ENCODE results near the gene DBI.
"Not testable (repeated sequence)": the region's sequence is repeated elsewhere in the genome, so short reads cannot be mapped to it uniquely, and the experiment has no call there.

The DBI gene

GRCh38 chr2:119367472-119368099 lies 809 bp downstream of the DBI start:
- Histone ChIP-seq H3K4me3 (ENCODE audit: low read depth, low read length) (peak overlapping the region; percentile 94), H2AFZ (peak overlapping the region; percentile 92), H3K79me2 (peaks cover 20% of the 10 kb centered on the region), H3K4me2 (ENCODE audit: low read length) (peak overlapping the region; percentile 93), H3K9me3 (ENCODE audit: control insufficient read depth, low read length) (no peaks in the 10 kb centered on the region), H3K4me1 (peaks cover 39% of the 10 kb centered on the region), H3K9ac (peak overlapping the region; percentile 67), H3K36me3 (ENCODE audit: control insufficient read depth, insufficient read depth, low read length) (no peaks in the 10 kb centered on the region), H3K27ac (peak overlapping the region; percentile 98), H3K27me3 (ENCODE audit: control insufficient read depth, insufficient read depth, low read length) (no peaks in the 10 kb centered on the region)
- TF ChIP-seq CTCF (IDR thresholded peaks at IDR 0.05): no peak

GRCh38 chr2:119369845-119370244 lies 3.1 kb downstream of the DBI start:
- H3K27me3 ChIP-seq (ENCODE audit: control insufficient read depth, insufficient read depth, low read length): no peaks in the 10 kb centered on the region
- no peak overlapping the region for H3K4me3 ChIP-seq (ENCODE audit: low read depth, low read length)
- H3K79me2 ChIP-seq: peaks cover 20% of the 10 kb centered on the region
- no peak overlapping the region for H2AFZ ChIP-seq
- H3K9me3 ChIP-seq (ENCODE audit: control insufficient read depth, low read length): no peaks in the 10 kb centered on the region
- no peak overlapping the region for H3K27ac ChIP-seq
- H3K4me2 ChIP-seq (ENCODE audit: low read length): peak overlapping the region; percentile 32
- H3K36me3 ChIP-seq (ENCODE audit: control insufficient read depth, insufficient read depth, low read length): no peaks in the 10 kb centered on the region
- peaks cover 32% of the 10 kb centered on the region for H3K4me1 ChIP-seq
- no peak overlapping the region for H3K9ac ChIP-seq
- TF ChIP-seq CTCF (IDR thresholded peaks at IDR 0.05): no peak

- no peaks in the 10 kb centered on the region for H3K9me3 ChIP-seq (ENCODE audit: control insufficient read depth, low read length)
- no peak overlapping the region for H3K9ac ChIP-seq
- no peak overlapping the region for H2AFZ ChIP-seq
- no peak overlapping the region for H3K27ac ChIP-seq
- H3K27me3 ChIP-seq (ENCODE audit: control insufficient read depth, insufficient read depth, low read length): no peaks in the 10 kb centered on the region
- H3K36me3 ChIP-seq (ENCODE audit: control insufficient read depth, insufficient read depth, low read length): no peaks in the 10 kb centered on the region
- peaks cover 14% of the 10 kb centered on the region for H3K79me2 ChIP-seq
- no peak overlapping the region for H3K4me3 ChIP-seq (ENCODE audit: low read depth, low read length)
- peaks cover 22% of the 10 kb centered on the region for H3K4me1 ChIP-seq
- no peak for TF ChIP-seq CTCF (IDR thresholded peaks at IDR 0.05)
- H3K4me2 ChIP-seq (ENCODE audit: low read length): no peak overlapping the region
These were observed 4.3 kb downstream of the DBI start for GRCh38 chr2:119371111-119371510.

GRCh38 chr2:119372778-119373568 lies 6.2 kb downstream of the DBI start:
- Histone ChIP-seq H3K4me2 (ENCODE audit: low read length) (no peak overlapping the region), H3K4me3 (ENCODE audit: low read depth, low read length) (no peak overlapping the region), H3K9me3 (ENCODE audit: control insufficient read depth, low read length) (no peaks in the 10 kb centered on the region), H3K27me3 (ENCODE audit: control insufficient read depth, insufficient read depth, low read length) (no peaks in the 10 kb centered on the region), H2AFZ (no peak overlapping the region), H3K27ac (no peak overlapping the region), H3K79me2 (peaks cover 4% of the 10 kb centered on the region), H3K9ac (no peak overlapping the region), H3K36me3 (ENCODE audit: control insufficient read depth, insufficient read depth, low read length) (no peaks in the 10 kb centered on the region), H3K4me1 (peaks cover 22% of the 10 kb centered on the region)
- TF ChIP-seq CTCF (IDR thresholded peaks at IDR 0.05): no peak

- not testable (repeated sequence) for H3K27me3 ChIP-seq (ENCODE audit: control insufficient read depth, insufficient read depth, low read length); H3K27ac ChIP-seq; H2AFZ ChIP-seq; H3K36me3 ChIP-seq (ENCODE audit: control insufficient read depth, insufficient read depth, low read length); H3K4me2 ChIP-seq (ENCODE audit: low read length); H3K9ac ChIP-seq; H3K4me3 ChIP-seq (ENCODE audit: low read depth, low read length); H3K9me3 ChIP-seq (ENCODE audit: control insufficient read depth, low read length); H3K79me2 ChIP-seq
- peaks cover 13% of the 10 kb centered on the region for H3K4me1 ChIP-seq
These were observed 7.3 kb downstream of the DBI start for GRCh38 chr2:119373907-119374745.

- H3K4me3 ChIP-seq (ENCODE audit: low read depth, low read length); H2AFZ ChIP-seq; H3K9me3 ChIP-seq (ENCODE audit: control insufficient read depth, low read length); H3K4me2 ChIP-seq (ENCODE audit: low read length); H3K27me3 ChIP-seq (ENCODE audit: control insufficient read depth, insufficient read depth, low read length); H3K36me3 ChIP-seq (ENCODE audit: control insufficient read depth, insufficient read depth, low read length); H3K9ac ChIP-seq; H3K27ac ChIP-seq; H3K4me1 ChIP-seq; H3K79me2 ChIP-seq: not testable (repeated sequence)
These were observed 9.6 kb downstream of the DBI start for GRCh38 chr2:119376406-119376805.
